HepG2 (cell line): ENCODE results near the gene CREG2. TPM values are rescaled to one million over a fixed set of nuclear protein-coding genes. Genes with fewer than 3 reads are reported as not detected.
A peak's percentile ranks its signal among the peaks of the same experiment; 100 is the strongest.

ENCODE experiments used
- ETS1 ChIP-seq: sonication (generic); formaldehyde crosslinking; IDR thresholded peaks from 2 replicates; pipeline ENCODE4 v1.4.0; 2020; ENCODE audit warnings: missing genetic modification reagents
- EZH2 ChIP-seq: conservative IDR thresholded peaks from 2 replicates; pipeline ENCODE4 v1.6.1; 2012; ENCODE audit warnings: mild to moderate bottlenecking, low read depth, low read length, moderate library complexity
- FIP1L1 ChIP-seq: fragments of 200-400 bp; formaldehyde crosslinking; IDR thresholded peaks from 2 replicates; pipeline ENCODE4 v1.6.1; 2018; ENCODE audit warnings: low read depth, mild to moderate bottlenecking, low read length, moderate library complexity, borderline replicate concordance; ENCODE audit not compliant: insufficient read depth
- GMEB2 ChIP-seq: IDR thresholded peaks from 2 replicates; pipeline ENCODE4 v1.6.1; 2016; ENCODE audit warnings: missing biosample characterization, missing genetic modification reagents, low read depth
- HMGXB3 ChIP-seq: sonication (generic); formaldehyde crosslinking; IDR thresholded peaks from 2 replicates; pipeline ENCODE4 v1.4.0; 2020; ENCODE audit warnings: missing genetic modification reagents, borderline replicate concordance
- KLF9 ChIP-seq: IDR thresholded peaks from 2 replicates; pipeline ENCODE4 v1.6.1; 2016; ENCODE audit warnings: low read depth
- MAFF ChIP-seq: IDR thresholded peaks from 2 replicates; pipeline ENCODE4 v1.6.1; 2011; ENCODE audit warnings: low read depth, low read length, improper control_type of control experiment
- MBD4 ChIP-seq: IDR thresholded peaks from 2 replicates; pipeline ENCODE4 v1.6.1; 2012; ENCODE audit warnings: low read length, inconsistent platforms, borderline replicate concordance
- SRF ChIP-seq: IDR thresholded peaks from 2 replicates; pipeline ENCODE4 v1.6.1; 2011; ENCODE audit warnings: mild to moderate bottlenecking, low read depth, low read length, moderate library complexity
- TAF15 ChIP-seq: fragments of 200-400 bp; formaldehyde crosslinking; IDR thresholded peaks from one replicate; pipeline ENCODE4 v1.6.1; 2018; ENCODE audit warnings: mild to moderate bottlenecking, low read depth, low read length; ENCODE audit not compliant: poor library complexity, severe bottlenecking
- THYN1 ChIP-seq: sonication (generic); formaldehyde crosslinking; IDR thresholded peaks from 2 replicates; pipeline ENCODE4 v1.8.1; 2023; ENCODE audit warnings: low read depth, mild to moderate bottlenecking, moderate library complexity, missing genetic modification reagents, borderline replicate concordance
- TRIM24 ChIP-seq: sonication (generic); formaldehyde crosslinking; IDR thresholded peaks from 2 replicates; pipeline ENCODE4 v1.8.0; 2022; ENCODE audit warnings: mild to moderate bottlenecking, missing genetic modification reagents
- ZNF275 ChIP-seq: sonication (generic); formaldehyde crosslinking; IDR thresholded peaks from 2 replicates; pipeline ENCODE4 v1.8.0; 2022; ENCODE audit warnings: missing genetic modification reagents, mild to moderate bottlenecking, inconsistent platforms, borderline replicate concordance
- ZNF317 ChIP-seq: sonication (generic); formaldehyde crosslinking; IDR thresholded peaks from 2 replicates; pipeline ENCODE4 v1.5.0; 2020; ENCODE audit warnings: mild to moderate bottlenecking, missing genetic modification reagents
- ZNF431 ChIP-seq: sonication (generic); formaldehyde crosslinking; IDR thresholded peaks from 2 replicates; pipeline ENCODE4 v1.9.0; 2022; ENCODE audit warnings: missing genetic modification reagents, low read depth, mild to moderate bottlenecking, borderline replicate concordance
- ZNF512B ChIP-seq: sonication (generic); formaldehyde crosslinking; IDR thresholded peaks from 2 replicates; pipeline ENCODE4 v1.5.1; 2020; ENCODE audit warnings: missing genetic modification reagents, mild to moderate bottlenecking, borderline replicate concordance
- ZNF761 ChIP-seq: sonication (generic); formaldehyde crosslinking; conservative IDR thresholded peaks from 2 replicates; pipeline ENCODE4 v1.4.0; 2020; ENCODE audit warnings: mild to moderate bottlenecking, missing genetic modification reagents
- polyA plus RNA-seq, 8 experiments: library from polyadenylated mRNA; depleted of rRNA in 3 of 8; stranded (reverse) in 7 of 8; unstranded in 1 of 8; fragments of >200 nt; fragmentation: Illumina TruSeq in 4 of 8; extraction: Trizol in 4 of 8; gene quantifications; 2 replicates each; pipeline versions ENCODE4 v1.2.1 to v1.2.3, GENCODE V29; 2011 to 2016; ENCODE audit warnings: low read depth in 4 of 8, missing spikeins in 1 of 8, mixed read lengths in 1 of 8; ENCODE audit not compliant: insufficient read depth in 1 of 8
- total RNA-seq, 5 experiments: library from RNA; depleted of rRNA; stranded (reverse); fragments of >200 nt; fragmentation: Illumina TruSeq; extraction: Trizol; gene quantifications; 2 replicates each; pipeline ENCODE4 v1.2.3, GENCODE V29; 2016; ENCODE audit warnings: low read depth in 1 of 5

CREG2 gene
- total and polyA plus RNA-seq, 2 of the 13 experiments (the other 11 are each of a cell fraction or from before 2014, with no cell fraction given), result 0.18 to 0.26 TPM

- TF ChIP-seq ZNF512B (CRISPR knock-in tag) (0 out of 2 replicates have a peak, but pooled peaks have one; percentile 90), KLF9 (no peak), ZNF317 (CRISPR knock-in tag) (no peak), ZNF431 (CRISPR knock-in tag) (no peak), ZNF761 (CRISPR knock-in tag) (no peak), EZH2 (peak; percentile 49; the same call in 1 of the 2 replicates), ZNF275 (CRISPR knock-in tag) (no peak), TAF15 (no peak), ETS1 (CRISPR knock-in tag) (no peak), HMGXB3 (CRISPR knock-in tag) (no peak), THYN1 (CRISPR knock-in tag) (no peak), MAFF (no peak), SRF (no peak), GMEB2 (no peak), MBD4 (no peak), TRIM24 (CRISPR knock-in tag) (no peak), FIP1L1 (no peak)
Observed at GRCh38 chr2:101387151-101387834, at the start of gene CREG2 (continued).
